NT2/D1 (cell line): ENCODE measurements around the gene PROB1.

Experiments
- DNase-seq: peaks from one replicate; pipeline ENCODE4 v3.0.0-alpha.2; 2011; ENCODE audit warnings: low read depth, low spot score
- H3K27me3 ChIP-seq: 2 replicates; pipeline ENCODE4 v1.6.0; 2011; ENCODE audit warnings: mild to moderate bottlenecking; ENCODE audit not compliant: insufficient read length, insufficient read depth
- H3K36me3 ChIP-seq: 2 replicates; pipeline ENCODE4 v1.6.1; 2011; ENCODE audit warnings: mild to moderate bottlenecking, low read length, mixed read lengths; ENCODE audit not compliant: insufficient read depth, insufficient read length
- H3K4me1 ChIP-seq: 2 replicates; pipeline ENCODE4 v1.5.1; 2011; ENCODE audit not compliant: insufficient read depth, insufficient read length
- H3K4me3 ChIP-seq: 2 replicates; pipeline ENCODE4 v1.5.1; 2011; ENCODE audit warnings: low read depth; ENCODE audit not compliant: insufficient read length
- H3K9ac ChIP-seq: 2 replicates; pipeline ENCODE4 v1.6.0; 2011; ENCODE audit warnings: low read depth; ENCODE audit not compliant: insufficient read length
- H3K9me3 ChIP-seq: 2 replicates; pipeline ENCODE4 v1.5.1; 2011; ENCODE audit warnings: mild to moderate bottlenecking, low read length; ENCODE audit not compliant: insufficient read depth
- SUZ12 ChIP-seq: IDR thresholded peaks from 2 replicates; pipeline ENCODE4 v1.6.1; 2011; ENCODE audit not compliant: insufficient read length, insufficient read depth; ENCODE audit errors: extremely low read depth
- YY1 ChIP-seq: IDR thresholded peaks from 2 replicates; pipeline ENCODE4 v1.6.1; 2011; ENCODE audit not compliant: insufficient read length, insufficient read depth
- ZNF274 ChIP-seq: IDR thresholded peaks from 2 replicates; pipeline ENCODE4 v1.6.1; 2011; ENCODE audit warnings: mild to moderate bottlenecking, low read depth, low read length

PROB1 gene

DNA sequence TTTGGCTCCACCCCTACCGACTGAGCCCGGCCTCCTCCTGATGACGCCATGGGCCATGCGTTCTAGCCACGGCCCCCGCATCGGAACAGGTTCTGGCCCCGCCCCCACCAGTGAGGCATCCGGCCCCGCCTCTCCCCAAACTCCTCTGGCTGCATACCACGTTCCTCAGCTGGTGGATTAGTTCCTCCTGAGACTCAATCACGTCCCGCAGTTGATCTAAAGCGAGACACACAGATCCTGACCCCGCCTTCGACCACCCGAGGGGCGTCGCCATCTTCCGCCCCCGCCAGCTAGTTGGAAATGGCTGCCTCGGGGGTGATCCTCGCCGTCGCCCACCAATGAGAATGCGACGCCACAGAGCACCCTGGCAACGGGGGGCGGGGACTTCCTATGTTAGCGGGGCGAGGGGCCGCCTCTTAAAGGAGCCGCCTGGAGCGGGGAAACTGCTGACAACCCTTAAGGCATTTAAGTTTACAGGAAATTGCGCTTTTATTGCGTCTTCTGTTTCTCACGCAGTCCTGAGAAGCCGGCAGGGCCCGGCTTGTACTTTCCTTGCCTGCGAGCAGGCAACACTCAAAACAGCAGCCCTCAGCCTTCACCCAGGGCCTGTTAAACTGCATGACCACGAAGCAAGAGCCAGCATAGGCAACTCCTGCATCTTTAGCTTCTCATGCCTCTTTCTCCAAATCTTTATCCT, 9.0 kb upstream of the PROB1 start, which contains the start of gene SPATA24:
Gene SPATA24, minus strand, starts transcription at position 303 of the 697 bp plus-strand sequence. Its CDS starts 29 bp downstream, at position 274.
- Histone ChIP-seq H3K27me3 (no peaks in the 10 kb centered on the region), H3K9ac (peak within 1 kb of the TSS; percentile 76), H3K9me3 (no peaks in the 10 kb centered on the region), H3K4me3 (peak within 1 kb of the TSS; percentile 59), H3K4me1 (peaks cover 2% of the 10 kb centered on the region), H3K36me3 (peaks cover 6% of the 10 kb centered on the region)
- no peak for TF ChIP-seq SUZ12
- TF ChIP-seq ZNF274: no peak
- TF ChIP-seq YY1: peak; percentile 64
- DNase-seq: peak; percentile 87

DNA sequence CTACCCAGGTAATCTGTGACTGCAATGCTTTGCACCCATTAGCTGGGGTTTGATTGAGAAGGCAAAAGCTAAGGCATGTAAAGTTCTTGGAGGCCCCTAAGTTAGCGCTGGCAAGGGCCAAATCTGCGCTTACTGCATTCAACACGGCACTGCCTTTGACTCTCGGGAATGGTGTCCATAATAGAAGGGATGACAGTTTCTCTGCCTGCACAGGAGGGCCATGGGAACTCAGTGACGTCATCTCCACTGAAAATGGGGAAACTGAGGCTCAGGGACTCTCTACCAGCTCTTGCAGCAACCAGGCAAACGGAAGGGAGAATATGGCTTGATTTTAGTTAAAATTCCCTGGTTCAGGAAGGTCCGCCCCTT, 8.5 kb upstream of the PROB1 start:
- Histone ChIP-seq H3K9ac (peak overlapping the region; percentile 76), H3K36me3 (peaks cover 6% of the 10 kb centered on the region), H3K4me1 (peaks cover 2% of the 10 kb centered on the region), H3K27me3 (no peaks in the 10 kb centered on the region), H3K4me3 (peak overlapping the region; percentile 59), H3K9me3 (no peaks in the 10 kb centered on the region)
- TF ChIP-seq YY1 (no peak), ZNF274 (no peak), SUZ12 (no peak)
- no peak for DNase-seq

DNA sequence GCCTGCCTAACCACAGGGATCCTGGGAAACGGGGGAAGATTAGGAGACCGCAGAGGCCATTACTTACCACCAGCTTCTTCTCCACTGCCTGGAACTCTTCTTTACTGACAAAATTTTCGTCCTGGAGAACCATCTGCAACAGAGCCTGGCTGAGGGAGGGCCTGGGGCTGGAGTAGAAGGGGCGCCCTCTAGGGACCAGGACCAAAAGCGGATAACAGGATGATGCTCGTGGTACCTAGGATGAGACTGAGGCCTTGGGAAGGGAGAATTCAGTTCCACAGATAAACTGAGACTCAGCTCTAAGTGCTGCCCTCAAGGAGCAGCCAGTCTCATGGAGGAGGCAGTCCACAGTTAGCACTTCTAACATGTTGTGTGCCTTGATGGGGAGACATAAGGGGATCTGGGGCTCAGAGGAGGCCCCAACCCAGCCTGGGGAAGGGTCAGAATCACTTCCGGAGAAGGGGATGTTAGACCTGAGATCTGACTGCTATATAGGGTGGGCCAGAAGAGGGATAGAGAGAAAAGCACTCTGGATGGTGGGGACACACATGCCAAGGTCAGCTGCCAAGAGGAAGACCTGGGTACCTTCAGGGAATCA, 7.8 kb upstream of the PROB1 start:
- Histone ChIP-seq H3K4me3 (no peak overlapping the region), H3K27me3 (no peaks in the 10 kb centered on the region), H3K36me3 (peaks cover 6% of the 10 kb centered on the region), H3K4me1 (peaks cover 2% of the 10 kb centered on the region), H3K9ac (no peak overlapping the region), H3K9me3 (no peaks in the 10 kb centered on the region)
- TF ChIP-seq SUZ12 (no peak), ZNF274 (no peak), YY1 (no peak)
- DNase-seq: peak; percentile 27

DNA sequence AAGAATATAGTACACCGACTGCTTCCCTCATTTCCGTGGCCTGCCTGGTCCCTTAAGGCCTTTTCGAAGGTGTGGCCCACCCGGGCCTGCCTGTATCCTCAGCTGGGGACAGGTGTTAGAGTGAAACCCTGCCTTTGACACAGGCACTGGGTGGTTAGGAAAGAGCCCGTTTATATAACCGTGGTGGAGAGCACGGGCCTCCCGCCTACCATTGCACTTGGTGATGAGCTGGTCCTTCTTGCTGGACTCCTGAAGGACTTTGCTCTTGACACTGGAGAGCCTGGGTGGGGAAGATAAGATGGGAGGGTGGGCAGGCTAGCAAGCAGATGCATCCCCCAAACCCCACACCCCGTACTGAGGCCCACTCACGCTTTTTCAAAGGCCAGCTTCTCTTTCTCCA, 6.6 kb upstream of the PROB1 start:
- Histone ChIP-seq H3K27me3 (no peaks in the 10 kb centered on the region), H3K9ac (no peak overlapping the region), H3K36me3 (peaks cover 6% of the 10 kb centered on the region), H3K9me3 (no peaks in the 10 kb centered on the region), H3K4me1 (peaks cover under 1% of the 10 kb centered on the region), H3K4me3 (no peak overlapping the region)
- DNase-seq: no peak
- no peak for TF ChIP-seq ZNF274

DNA sequence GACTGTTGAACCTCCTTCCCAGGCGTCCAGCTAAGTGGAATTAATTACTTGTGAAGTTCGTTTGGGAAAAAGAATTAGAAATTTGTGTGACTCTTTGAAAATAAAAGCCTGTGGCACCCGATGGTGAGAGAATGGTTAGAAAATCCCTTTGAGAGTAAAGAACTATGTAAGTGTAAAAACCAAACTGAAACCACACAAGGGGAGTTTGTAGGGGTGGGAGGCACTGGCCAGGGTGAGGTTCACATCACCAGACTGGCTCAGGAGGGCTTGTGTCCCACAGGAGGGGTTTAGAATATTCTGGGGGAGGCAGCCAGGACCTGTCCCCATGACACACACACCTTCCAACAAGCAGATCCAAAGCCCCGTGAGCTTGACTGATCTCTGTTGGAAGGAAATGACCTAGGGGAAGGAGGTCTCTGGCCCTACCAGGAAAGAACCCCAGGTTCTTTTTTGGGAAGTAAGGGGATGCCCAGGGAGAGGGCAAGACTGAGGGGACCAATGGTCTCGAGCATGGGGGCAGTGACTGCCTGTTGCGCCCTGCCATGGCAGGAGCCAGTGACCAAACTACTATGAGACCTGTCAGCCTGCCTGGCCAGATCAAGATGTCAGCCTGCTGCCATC, 4.7 kb upstream of the PROB1 start:
- TF ChIP-seq SUZ12: no peak
- no peak overlapping the region for H3K9ac ChIP-seq
- H3K27me3 ChIP-seq: no peaks in the 10 kb centered on the region
- H3K36me3 ChIP-seq: peaks cover 6% of the 10 kb centered on the region
- no peak overlapping the region for H3K4me3 ChIP-seq
- no peak for DNase-seq
- peaks cover 11% of the 10 kb centered on the region for H3K4me1 ChIP-seq
- H3K9me3 ChIP-seq: no peaks in the 10 kb centered on the region

DNA sequence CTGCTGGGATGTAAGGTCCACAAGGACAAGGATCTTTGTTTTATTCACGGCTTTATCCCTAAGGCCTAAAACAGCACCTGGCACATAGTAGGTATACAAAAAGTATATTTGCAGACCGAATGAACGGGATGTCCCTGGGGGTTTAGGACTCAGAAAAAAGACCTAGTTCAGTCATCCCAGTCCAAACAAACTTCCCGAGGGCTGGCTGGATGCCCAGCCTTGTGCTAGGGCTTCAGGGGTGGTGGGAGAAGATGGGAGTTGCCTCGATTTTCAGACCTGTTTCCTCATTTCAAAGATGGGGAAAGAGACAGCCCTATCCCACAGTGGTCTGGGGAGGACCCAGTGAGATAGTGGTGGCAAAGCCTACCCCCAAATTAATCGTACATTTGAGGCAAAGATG, 3.0 kb upstream of the PROB1 start:
- peaks cover 15% of the 10 kb centered on the region for H3K27me3 ChIP-seq
- H3K4me3 ChIP-seq: no peak overlapping the region
- no peak for DNase-seq
- H3K9ac ChIP-seq: no peak overlapping the region
- TF ChIP-seq ZNF274: no peak
- no peak for TF ChIP-seq YY1
- no peak for TF ChIP-seq SUZ12
- H3K4me1 ChIP-seq: peaks cover 11% of the 10 kb centered on the region
- peaks cover 4% of the 10 kb centered on the region; the same call in 1 of the 2 replicates for H3K9me3 ChIP-seq
- H3K36me3 ChIP-seq: peaks cover 6% of the 10 kb centered on the region

DNA sequence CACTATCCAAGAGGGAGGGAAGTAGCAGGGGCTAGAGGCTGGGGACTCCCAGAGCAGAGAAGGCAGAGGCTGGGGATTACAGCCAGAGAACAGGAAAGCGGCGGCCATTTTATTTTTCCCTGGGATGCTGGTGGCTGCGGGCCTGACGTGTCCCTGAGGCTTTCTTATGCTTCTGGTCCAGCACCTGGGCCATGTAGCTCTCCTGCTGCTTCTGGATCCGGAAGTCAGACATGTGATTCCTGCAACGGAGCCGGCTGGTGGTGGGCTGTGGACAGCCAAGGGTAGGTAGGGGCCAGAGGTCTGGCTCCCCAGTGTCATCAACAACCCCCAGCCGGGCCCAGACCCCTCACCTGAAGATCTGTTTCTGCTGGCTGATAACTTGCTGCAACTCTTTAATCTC, 1.8 kb upstream of the PROB1 start:
- Histone ChIP-seq H3K9ac (no peak overlapping the region), H3K4me3 (no peak overlapping the region), H3K27me3 (peaks cover 16% of the 10 kb centered on the region), H3K36me3 (peaks cover 6% of the 10 kb centered on the region), H3K9me3 (peaks cover 10% of the 10 kb centered on the region; the same call in 1 of the 2 replicates), H3K4me1 (peaks cover 11% of the 10 kb centered on the region)
- TF ChIP-seq ZNF274: no peak
- DNase-seq: no peak
